PC-3 (cell line): ENCODE data around the gene NFKB1. TPM values are rescaled to one million over a fixed set of nuclear protein-coding genes. Genes with fewer than 3 reads are reported as not detected.

Experiments used
- ATAC-seq: fragments of 200-7000 bp; cut with Tn5 transposase; 2 replicates; pipeline ENCODE4 v1.9.1; 2020; ENCODE audit warnings: mild to moderate bottlenecking, moderate library complexity
- BruUV-seq: library from RNA; stranded (reverse); fragments of 400-500 nt; replicated peaks from 2 replicates; lab custom pipeline; 2021; lab: Mats Ljungman, UMichigan
- CTCF ChIA-PET: fragments of 300-600 bp; sonication (Branson Sonifier 250); formaldehyde crosslinking; loops from one replicate; lab custom pipeline; 2022; ENCODE audit warnings: antibody characterized with exemption; lab: Charles Lee
- POLR2A ChIA-PET: fragments of 300-600 bp; sonication (Branson Sonifier 250); formaldehyde crosslinking; loops from one replicate; lab custom pipeline; 2022; ENCODE audit warnings: antibody characterized with exemption; ENCODE audit not compliant: unreplicated experiment; lab: Charles Lee
- DNase-seq: peaks from one replicate; pipeline ENCODE4 v3.0.0-alpha.2; 2015
- H2AFZ ChIP-seq: fragments of 300-600 bp; sonication (generic); 2 replicates; pipeline ENCODE4 v1.6.0; 2016; ENCODE audit warnings: antibody characterized with exemption, low read length
- H3F3A ChIP-seq: fragments of 300-600 bp; sonication (generic); one replicate; pipeline ENCODE4 v1.6.0; 2017; ENCODE audit warnings: antibody characterized with exemption, low read length, control low read depth, mild to moderate bottlenecking; ENCODE audit not compliant: unreplicated experiment
- H3K27ac ChIP-seq: fragments of 300-600 bp; sonication (generic); 2 replicates; pipeline ENCODE4 v1.5.1; 2016; ENCODE audit warnings: mild to moderate bottlenecking, low read length
- H3K27me3 ChIP-seq: fragments of 300-600 bp; sonication (generic); 2 replicates; pipeline ENCODE4 v1.6.1; 2016; ENCODE audit warnings: low read length, mixed read lengths
- H3K36me3 ChIP-seq: fragments of 300-600 bp; sonication (generic); 2 replicates; pipeline ENCODE4 v1.6.1; 2016; ENCODE audit warnings: low read depth, mixed run types, low read length, mixed read lengths
- H3K4me1 ChIP-seq: fragments of 300-600 bp; sonication (generic); 2 replicates; pipeline ENCODE4 v1.5.1; 2016; ENCODE audit warnings: low read length; ENCODE audit not compliant: insufficient read depth
- H3K4me2 ChIP-seq: fragments of 300-600 bp; sonication (generic); 2 replicates; pipeline ENCODE4 v1.6.0; 2016; ENCODE audit warnings: low read length
- H3K4me3 ChIP-seq: fragments of 300-600 bp; sonication (generic); 2 replicates; pipeline ENCODE4 v1.5.1; 2016; ENCODE audit warnings: mild to moderate bottlenecking, low read length, mixed read lengths
- H3K79me2 ChIP-seq: fragments of 300-600 bp; sonication (generic); 2 replicates; pipeline ENCODE4 v1.6.1; 2017; ENCODE audit warnings: low read length, mixed read lengths
- H3K9ac ChIP-seq: fragments of 300-600 bp; sonication (generic); 2 replicates; pipeline ENCODE4 v1.6.0; 2016; ENCODE audit warnings: mild to moderate bottlenecking, low read length
- H3K9me2 ChIP-seq: fragments of 300-600 bp; sonication (generic); replicated peaks from 2 replicates; pipeline ENCODE4 v1.6.1; 2016; ENCODE audit warnings: mixed run types, low read length, mixed read lengths
- H3K9me3 ChIP-seq: fragments of 300-600 bp; sonication (generic); 2 replicates; pipeline ENCODE4 v1.6.1; 2016; ENCODE audit warnings: low read length, mixed read lengths
- H4K20me1 ChIP-seq: fragments of 300-600 bp; sonication (generic); 2 replicates; pipeline ENCODE4 v1.6.1; 2016; ENCODE audit warnings: low read length, mixed read lengths
- CTCF ChIP-seq: fragments of 300-600 bp; sonication (generic); conservative IDR thresholded peaks from 2 replicates; pipeline ENCODE4 v1.5.1; 2017; ENCODE audit warnings: antibody characterized with exemption, low read depth, mild to moderate bottlenecking, low read length
- EZH2 ChIP-seq: fragments of 300-600 bp; sonication (generic); IDR thresholded peaks from one replicate; pipeline ENCODE4 v1.6.1; 2017; ENCODE audit warnings: antibody characterized with exemption, mild to moderate bottlenecking, low read length; ENCODE audit not compliant: unreplicated experiment
- EZH2phosphoT487 ChIP-seq: fragments of 300-600 bp; sonication (generic); IDR thresholded peaks from 2 replicates; pipeline ENCODE4 v1.6.1; 2018; ENCODE audit warnings: mild to moderate bottlenecking, antibody characterized with exemption, low read length, borderline replicate concordance
- intact Hi-C: fragments of 100-400 bp; cut with micrococcal nuclease; formaldehyde crosslinking; loops from 2 replicates; pipeline ENCODE4 v1.9.0; 2023
- total RNA-seq: library from RNA; depleted of rRNA; stranded (reverse); fragments of >200 nt; gene quantifications from 2 replicates; pipeline ENCODE4 v1.2.3, GENCODE V29; 2014

NFKB1 gene
- total RNA-seq, 1 experiment from 2014 or later: 22.2 TPM

GRCh38 chr4:102503831-102504786, 3.0 kb downstream of the NFKB1 start:
- DNase-seq (peak; percentile 18), ATAC-seq (no peak)
- peak overlapping the region; percentile 96; the same call in 1 of the 2 replicates for H3K9ac ChIP-seq
- no peaks in the 10 kb centered on the region for H3K27me3 ChIP-seq
- H3K9me2 ChIP-seq: no peaks in the 10 kb centered on the region
- no peak overlapping the region for H2AFZ ChIP-seq
- peak overlapping the region; percentile 94 for H3K4me2 ChIP-seq
- peaks cover 26% of the 10 kb centered on the region for H4K20me1 ChIP-seq
- peaks cover 27% of the 10 kb centered on the region for H3K4me1 ChIP-seq
- no peak overlapping the region for H3K27ac ChIP-seq
- H3F3A ChIP-seq: no peaks in the 10 kb centered on the region
- TF ChIP-seq EZH2 (no peak), CTCF (no peak), EZH2phosphoT487 (no peak)
- intact Hi-C loops: loop anchor here (5.0 kb wide), 4 partner anchors 38 to 108 kb away; no protein-coding TSS in a partner anchor
- ChIA-PET CTCF (no interaction called here), POLR2A (no interaction called here)
- no TSS peak for BruUV-seq
- H3K4me3 ChIP-seq: peak overlapping the region; percentile 97
- no peaks in the 10 kb centered on the region for H3K9me3 ChIP-seq
- H3K79me2 ChIP-seq: peaks cover 73% of the 10 kb centered on the region
- H3K36me3 ChIP-seq: no peaks in the 10 kb centered on the region

GRCh38 chr4:102504941-102505340, 3.8 kb downstream of the NFKB1 start:
- peaks cover 27% of the 10 kb centered on the region for H3K4me1 ChIP-seq
- no peak for TF ChIP-seq EZH2phosphoT487
- no peak for TF ChIP-seq EZH2
- no peak for TF ChIP-seq CTCF
- no peak for ATAC-seq
- peaks cover 29% of the 10 kb centered on the region for H4K20me1 ChIP-seq
- H3K4me2 ChIP-seq: peak overlapping the region; percentile 94
- H3K9me3 ChIP-seq: no peaks in the 10 kb centered on the region
- H3K27ac ChIP-seq: no peak overlapping the region
- no peaks in the 10 kb centered on the region for H3K36me3 ChIP-seq
- POLR2A ChIA-PET: no interaction called here
- no peak for DNase-seq
- H3K27me3 ChIP-seq: no peaks in the 10 kb centered on the region
- no peak overlapping the region for H3K9ac ChIP-seq
- H2AFZ ChIP-seq: no peak overlapping the region
- H3K9me2 ChIP-seq: no peaks in the 10 kb centered on the region
- CTCF ChIA-PET: no interaction called here
- peak overlapping the region; percentile 97 for H3K4me3 ChIP-seq
- no peaks in the 10 kb centered on the region for H3F3A ChIP-seq
- BruUV-seq: no TSS peak
- peaks cover 82% of the 10 kb centered on the region for H3K79me2 ChIP-seq
- intact Hi-C loops: loop anchor here (5.0 kb wide), 4 partner anchors 37 to 107 kb away; no protein-coding TSS in a partner anchor

GRCh38 chr4:102505708-102506107, 4.5 kb downstream of the NFKB1 start:
- ATAC-seq (no peak), DNase-seq (no peak)
- H3K9me3 ChIP-seq: no peaks in the 10 kb centered on the region
- H3K4me1 ChIP-seq: peaks cover 23% of the 10 kb centered on the region
- H3K4me2 ChIP-seq: no peak overlapping the region
- peaks cover 35% of the 10 kb centered on the region for H4K20me1 ChIP-seq
- intact Hi-C loops: no loop called here
- no peaks in the 10 kb centered on the region for H3K9me2 ChIP-seq
- H3K27ac ChIP-seq: no peak overlapping the region
- CTCF ChIA-PET: no interaction called here
- no peaks in the 10 kb centered on the region for H3F3A ChIP-seq
- no peak overlapping the region for H3K4me3 ChIP-seq
- no peaks in the 10 kb centered on the region for H3K27me3 ChIP-seq
- peaks cover 89% of the 10 kb centered on the region for H3K79me2 ChIP-seq
- BruUV-seq: no TSS peak
- H3K36me3 ChIP-seq: no peaks in the 10 kb centered on the region
- POLR2A ChIA-PET: no interaction called here
- TF ChIP-seq CTCF (no peak), EZH2 (no peak), EZH2phosphoT487 (no peak)
- no peak overlapping the region for H2AFZ ChIP-seq
- no peak overlapping the region for H3K9ac ChIP-seq
